GM21723 (cell line): ENCODE results near the gene MUC6.

Experiments
- ATAC-seq: cut with Tn5 transposase; IDR thresholded peaks from one replicate; pipeline ENCODE4 v1.9.1; 2021; ENCODE audit warnings: mild to moderate bottlenecking, moderate library complexity; ENCODE audit not compliant: unreplicated experiment

MUC6 gene

DNA sequence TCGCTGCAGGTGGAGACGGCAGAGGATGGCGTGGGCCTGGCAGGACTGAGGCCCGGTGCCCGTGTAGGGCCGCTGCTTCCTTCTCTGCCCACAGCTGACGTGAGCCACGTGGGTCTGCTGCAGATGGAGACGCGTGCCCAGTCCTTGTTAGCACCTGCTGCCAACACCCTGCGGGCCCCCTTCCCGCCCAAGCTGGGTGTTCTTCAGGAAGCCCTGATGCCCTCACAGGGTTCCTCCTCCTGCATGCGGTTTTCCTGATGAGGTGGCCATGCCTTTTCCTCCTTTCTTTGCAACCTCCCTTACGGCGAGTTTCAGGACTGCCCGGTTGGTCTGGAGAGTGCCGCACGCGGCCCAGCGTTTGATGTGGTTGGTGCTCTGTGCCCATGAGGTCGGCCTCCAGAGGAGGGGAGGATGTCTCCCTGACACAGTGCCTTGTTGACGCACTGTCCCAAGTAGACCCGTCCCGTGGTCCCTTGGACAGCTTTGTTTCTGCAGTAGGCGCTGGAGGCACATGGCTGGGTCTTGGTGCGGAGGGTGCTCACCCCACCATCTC is 66.1 kb downstream of the MUC6 start:
- ATAC-seq: no peak

DNA sequence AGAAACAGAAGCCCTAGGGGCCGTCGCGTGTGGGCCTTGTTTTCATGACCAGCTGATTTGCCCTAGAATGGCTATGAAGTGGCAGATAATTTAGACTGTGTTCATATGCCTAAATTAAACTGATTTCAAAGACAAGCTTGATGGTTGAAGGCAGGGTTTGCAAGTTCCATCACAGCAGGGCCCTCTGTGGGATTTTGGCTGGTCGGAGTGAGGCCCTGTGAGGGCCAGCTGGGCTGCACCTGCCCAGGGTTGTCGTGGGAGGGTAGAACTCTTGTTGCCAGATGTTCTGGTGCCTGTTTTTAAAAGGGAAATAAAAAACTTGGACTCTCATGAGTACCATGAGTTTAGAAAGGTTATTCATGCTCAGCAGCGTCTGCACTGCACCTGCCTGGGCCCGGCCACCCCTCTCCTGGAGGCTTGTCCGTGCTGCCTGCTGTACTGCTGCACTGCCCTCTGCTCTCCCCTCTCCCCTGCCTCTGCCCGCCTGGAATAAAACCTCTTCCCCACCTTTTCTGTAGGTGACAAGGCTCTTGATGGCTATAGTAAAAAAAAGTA is 66.8 kb downstream of the MUC6 start:
- no peak for ATAC-seq

DNA sequence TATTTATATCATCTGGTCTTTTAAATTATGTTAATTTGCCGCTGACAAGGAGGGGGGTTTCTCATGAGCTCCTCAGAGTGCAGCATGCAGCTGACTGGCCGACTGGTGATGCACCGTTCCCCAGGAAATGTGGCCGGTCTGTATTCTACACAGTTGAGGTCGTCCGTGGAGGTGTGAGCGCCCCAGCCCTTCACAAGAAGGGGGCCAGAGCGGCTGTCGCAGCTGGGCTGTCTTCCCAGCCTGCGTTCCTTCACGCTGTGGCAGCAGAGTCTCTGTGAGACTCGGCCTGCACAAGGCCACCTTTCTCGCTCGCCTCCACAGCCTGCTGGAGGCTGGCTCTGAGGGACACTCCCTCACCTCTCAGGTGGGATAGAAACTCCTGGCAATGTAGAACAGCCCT is 67.7 kb downstream of the MUC6 start:
- ATAC-seq: no peak

DNA sequence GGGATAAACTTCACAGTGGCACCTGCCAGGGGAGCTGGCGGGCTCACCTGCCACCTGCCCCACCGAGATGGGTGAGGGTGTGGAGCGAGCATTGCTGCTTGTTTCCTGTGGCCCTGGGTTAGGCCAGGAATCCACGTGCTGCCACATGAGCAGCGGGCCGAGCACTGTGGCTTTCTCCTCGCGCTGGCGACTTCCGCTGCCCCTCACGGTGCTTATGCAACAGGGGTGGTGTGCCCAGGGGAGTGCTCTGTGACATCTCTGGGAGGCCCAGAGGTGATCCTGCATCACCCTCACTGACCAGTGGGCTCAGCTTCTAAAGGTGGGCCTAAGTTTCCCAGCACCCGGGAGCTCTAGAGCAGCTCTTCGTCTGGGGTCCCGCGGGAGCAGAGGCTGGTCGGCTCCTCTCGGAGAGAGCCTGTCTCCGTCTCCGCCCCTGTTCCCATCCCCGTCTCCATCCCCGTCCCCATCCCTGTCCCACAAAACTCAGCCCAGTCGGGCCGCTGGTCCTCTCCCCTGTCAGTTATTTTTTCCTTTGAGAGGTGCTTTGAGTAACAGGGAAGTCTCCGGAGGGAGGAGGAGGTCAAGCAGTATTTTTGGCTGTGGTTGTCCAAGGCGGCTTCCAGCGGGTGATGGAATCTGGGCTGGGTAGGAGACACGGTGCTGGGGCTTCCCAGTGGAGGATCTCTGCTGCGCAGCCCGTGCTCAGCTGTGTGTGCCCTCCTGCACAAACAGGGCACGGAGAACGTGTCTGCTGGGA is 68.3 kb downstream of the MUC6 start:
- ATAC-seq: no peak

DNA sequence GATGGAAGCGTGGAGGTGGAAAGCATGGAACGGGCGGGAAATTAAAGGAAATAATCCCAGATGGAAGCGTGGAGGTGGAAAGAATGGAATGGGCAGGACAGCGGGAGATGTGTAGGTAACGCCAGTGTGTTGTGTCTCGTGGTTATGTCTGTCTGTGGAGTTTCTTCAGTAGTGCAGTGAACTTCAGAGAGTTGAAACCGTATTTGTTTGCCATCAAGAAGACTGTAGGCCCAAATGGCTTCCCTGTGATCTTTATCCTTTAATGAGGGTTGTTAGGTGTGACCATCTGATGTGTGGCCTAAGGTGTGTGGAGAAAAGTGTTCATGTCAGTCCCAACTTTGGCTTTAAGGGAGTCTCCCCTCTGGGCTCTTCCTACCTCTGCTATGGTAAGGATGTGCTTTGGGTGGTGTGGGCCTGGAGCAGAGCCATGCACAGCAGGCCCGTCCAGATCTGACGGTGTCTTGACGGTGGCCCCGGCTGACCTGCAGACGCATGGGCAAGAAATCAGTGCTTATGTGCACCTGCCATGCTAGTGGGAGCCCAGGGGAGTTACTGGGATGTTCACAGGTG is 71.2 kb downstream of the MUC6 start:
- no peak for ATAC-seq

DNA sequence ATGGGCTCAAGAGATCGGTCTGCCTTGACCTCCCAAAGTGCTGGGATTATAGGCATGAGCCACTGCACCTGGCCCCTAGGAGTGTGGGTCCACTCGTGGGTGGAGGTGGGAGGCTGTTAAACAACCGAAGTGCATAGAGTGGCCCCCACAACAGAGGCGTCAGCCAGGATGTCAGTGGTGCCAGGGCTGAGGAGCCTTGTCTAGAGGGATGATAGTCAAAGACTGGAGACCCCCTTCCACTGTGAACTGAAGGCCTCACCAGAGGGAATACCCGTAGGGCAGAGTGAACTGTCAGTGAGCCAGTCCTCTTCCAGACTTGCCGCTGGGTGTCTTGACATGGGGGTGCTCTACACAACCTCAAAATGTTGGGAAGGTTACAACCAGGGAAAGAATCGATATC is 72.7 kb downstream of the MUC6 start:
- ATAC-seq: no peak
